ENCODE results near the gene TAS2R4. TPM values are rescaled to one million over a fixed set of nuclear protein-coding genes. Genes with fewer than 3 reads are reported as not detected.
A peak's percentile ranks its signal among the peaks of the same experiment; 100 is the strongest.

Gene TAS2R4
- total RNA-seq = 0.88 and 1.4 TPM in 2 replicates
- polyA plus RNA-seq = 0.18 and 0.30 TPM in 2 replicates
- not detected in 2 replicates for polyA plus RNA-seq (2011; cell fraction: cytosol; rRNA removed)
- 1.2 and 1.6 TPM in 2 replicates for polyA plus RNA-seq (2011; cell fraction: nucleus; rRNA removed)
- polyA plus RNA-seq (2012) = 0.08 and 0.17 TPM in 2 replicates
- 2.5 and 3.2 TPM in 2 replicates for polyA minus RNA-seq
- not detected for polyA minus RNA-seq (2011; cell fraction: cytosol; rRNA and poly(A)+ RNA removed)
- 4.5 and 5.9 TPM in 2 replicates for polyA minus RNA-seq (2011; cell fraction: nucleus; rRNA and poly(A)+ RNA removed)
- percentile 53 among the genes with signal in this experiment for Bru-seq, nascent RNA
- BruChase-seq, experiment 1, labeled RNA remaining after a 6-hour chase = percentile 79 among the genes with signal in this experiment
- BruChase-seq, experiment 2, labeled RNA remaining after a 2-hour chase = percentile 69 among the genes with signal in this experiment
- long read RNA-seq = 0 reads

GRCh38 chr7:141776374-141776773 is at the start of gene TAS2R4:
Gene TAS2R4 (plus strand): TSS chr7:141776674. CDS start chr7:141778489, 1,815 bp downstream.
- intact Hi-C loops (cut with micrococcal nuclease) (no loop called here), dilution Hi-C loops (cut with MboI; ENCODE audit: extremely low pct_ligation_motif_present, low sequenced_read_pairs) (no loop called here)
- FAIRE-seq = no peak
- ChIA-PET POLR2A (no interaction called here), CTCF (interaction anchor here (1.7 kb wide), 1 partner anchor 9 kb away, joined by 12 read pairs; no protein-coding TSS in a partner anchor)
- BruUV-seq (replicated peaks) = no TSS peak
- H3K27ac ChIP-seq (ENCODE audit: insufficient read depth, low read depth, low read length) = no peak within 1 kb of the TSS
- no peak within 1 kb of the TSS for H3K4me3 ChIP-seq (replicated peaks in 1 of 3; ENCODE audit: insufficient read depth in 1 of 3, low read depth in 1 of 3, low read length in 3 of 3)
- no peaks in the 10 kb centered on the region for H3K79me2 ChIP-seq (ENCODE audit: control insufficient read depth, insufficient read depth, low read length)
- no peak within 1 kb of the TSS for H3K9ac ChIP-seq (replicated peaks; ENCODE audit: extremely low read depth, insufficient read depth, low read length)
- no peaks in the 10 kb centered on the region for H3K9me3 ChIP-seq (replicated peaks; ENCODE audit: control insufficient read depth, insufficient read depth, low read length)
- no peaks in the 10 kb centered on the region for H3K27me3 ChIP-seq (ENCODE audit: control insufficient read depth in 2 of 2, insufficient read depth in 2 of 2, low read length in 2 of 2)
- H3K4me2 ChIP-seq (ENCODE audit: insufficient read depth, low read length) = no peak within 1 kb of the TSS
- H3K4me1 ChIP-seq (ENCODE audit: control insufficient read depth, extremely low read depth, insufficient read depth, low read length) = no peaks in the 10 kb centered on the region
- TF ChIP-seq FOS (IDR thresholded peaks at IDR 0.05; ENCODE audit: borderline replicate concordance, insufficient read depth, low read length) = no peak
- no peak for TF ChIP-seq MAX (IDR thresholded peaks at IDR 0.05; ENCODE audit: insufficient read depth, insufficient read length)
- TF ChIP-seq CTCF (IDR thresholded peaks at IDR 0.05; ENCODE audit: extremely low read depth in 1 of 2, insufficient read depth in 1 of 2, low read depth in 1 of 2, low read length in 2 of 2) = no peak
- no peak for TF ChIP-seq POLR2A (IDR thresholded peaks at IDR 0.05; ENCODE audit: low read depth, low read length)
- no peak for TF ChIP-seq MYC (IDR thresholded peaks at IDR 0.05; ENCODE audit: low read depth, low read length)
- TF ChIP-seq POLR2AphosphoS5 (IDR thresholded peaks at IDR 0.05; ENCODE audit: insufficient read depth, low read depth, low read length) = no peak
- TF ChIP-seq GATA2 (IDR thresholded peaks at IDR 0.05; ENCODE audit: insufficient read depth, insufficient read length, low read depth, low read length) = no peak
- TF ChIP-seq EZH2 (IDR thresholded peaks at IDR 0.05; ENCODE audit: borderline replicate concordance, low read depth, low read length, severe bottlenecking) = no peak
- no peak for TF ChIP-seq JUN (IDR thresholded peaks at IDR 0.05; ENCODE audit: borderline replicate concordance, insufficient read depth, insufficient read length, low read depth)
- peaks cover 0 to 3% of the 10 kb centered on the region in 2 experiments for H3K36me3 ChIP-seq (ENCODE audit: control insufficient read depth in 2 of 2, extremely low read depth in 1 of 2, insufficient read depth in 2 of 2, low read length in 2 of 2)
- no peak for DNase-seq (ENCODE audit: low read depth, low spot score)
- H4K20me1 ChIP-seq (replicated peaks; ENCODE audit: control insufficient read depth, extremely low read depth, insufficient read depth, low read length) = no peaks in the 10 kb centered on the region
- H2AFZ ChIP-seq (ENCODE audit: low read depth, low read length) = no peak within 1 kb of the TSS
- H3K9me1 ChIP-seq (replicated peaks; ENCODE audit: control insufficient read depth, extremely low read depth, insufficient read depth, low read length) = no peaks in the 10 kb centered on the region

Measured in endothelial cell of umbilical vein (primary cell).